Fibroblast of gingiva (primary cell): ENCODE results near the gene BRD3OS.

ENCODE experiments used
- DNase-seq: peaks from one replicate; pipeline ENCODE4 v3.0.0-alpha.2; 2011; ENCODE audit warnings: low read depth

BRD3OS gene

GRCh38 chr9:134034215-134035040 is 9.1 kb downstream of the BRD3OS start:
- no peak for DNase-seq

- DNase-seq = no peak
These were observed 10.1 kb downstream of the BRD3OS start for GRCh38 chr9:134035041-134036039.

- no peak for DNase-seq
These were observed 10.8 kb downstream of the BRD3OS start for GRCh38 chr9:134036130-134036529.

- DNase-seq = no peak
These were observed 12.4 kb downstream of the BRD3OS start for GRCh38 chr9:134037641-134038040.

GRCh38 chr9:134039386-134040175 is 14.3 kb downstream of the BRD3OS start:
- no peak for DNase-seq

- DNase-seq = no peak
These were observed 14.9 kb downstream of the BRD3OS start for GRCh38 chr9:134040176-134040565.

GRCh38 chr9:134040781-134041648 is 15.7 kb downstream of the BRD3OS start:
- DNase-seq = no peak

- no peak for DNase-seq
These were observed 16.3 kb downstream of the BRD3OS start for GRCh38 chr9:134041649-134041962.

- DNase-seq = no peak
These were observed 18.3 kb downstream of the BRD3OS start for GRCh38 chr9:134043531-134043988.

- DNase-seq = no peak
These were observed 19.7 kb downstream of the BRD3OS start for GRCh38 chr9:134044944-134045343.

GRCh38 chr9:134045841-134046544 is 20.7 kb downstream of the BRD3OS start:
- no peak for DNase-seq

- DNase-seq = no peak
These were observed 21.8 kb downstream of the BRD3OS start for GRCh38 chr9:134046894-134047681.

GRCh38 chr9:134047868-134048581 is 22.7 kb downstream of the BRD3OS start:
- DNase-seq = no peak

- DNase-seq = no peak
These were observed 23.3 kb downstream of the BRD3OS start for GRCh38 chr9:134048582-134048968.

- DNase-seq = no peak
These were observed 24.0 kb downstream of the BRD3OS start for GRCh38 chr9:134049236-134049635.

- no peak for DNase-seq
These were observed 24.7 kb downstream of the BRD3OS start for GRCh38 chr9:134049772-134050588.

GRCh38 chr9:134050726-134051125 is 25.4 kb downstream of the BRD3OS start:
- no peak for DNase-seq

GRCh38 chr9:134051319-134051718 is 26.0 kb downstream of the BRD3OS start:
- DNase-seq = no peak
